ENCODE results near the gene PLEKHA6.

Gene PLEKHA6

DNA sequence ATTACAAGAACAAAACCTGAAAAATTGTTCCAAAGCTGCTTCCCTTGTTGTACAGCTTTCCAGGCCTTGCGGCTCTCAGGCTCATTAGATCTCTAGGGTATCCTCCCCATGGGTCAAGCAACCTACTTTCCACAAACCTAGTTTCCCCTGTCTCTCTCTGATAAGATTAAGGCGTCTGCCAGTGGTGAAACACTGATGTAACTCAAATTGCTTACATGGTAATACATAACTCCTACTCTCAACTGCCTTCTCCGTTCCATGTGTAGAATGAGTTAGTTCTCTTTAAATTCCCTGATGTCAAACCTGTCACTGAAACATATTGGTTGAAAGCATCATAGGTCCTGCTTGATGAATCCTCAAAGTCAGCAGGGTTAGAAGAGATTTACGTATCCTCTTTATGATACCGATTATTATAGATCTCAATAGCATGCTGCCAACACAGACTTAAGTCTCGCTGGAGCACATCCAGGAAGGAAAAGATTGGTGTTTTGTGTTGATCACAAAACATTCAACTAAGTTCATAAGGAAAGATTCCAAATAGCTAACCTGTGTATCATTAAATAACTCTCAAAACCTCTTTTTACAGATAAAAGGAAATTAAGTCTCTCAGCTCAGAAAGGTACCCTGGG is 41.3 kb upstream of the PLEKHA6 start:
- Histone ChIP-seq H3K9ac (ENCODE audit: low read depth, low read length) (no peak overlapping the region), H3K27me3 (ENCODE audit: control insufficient read depth, insufficient read depth, low read length) (no peaks in the 10 kb centered on the region), H3K9me3 (ENCODE audit: control insufficient read depth, insufficient read depth, low read length) (no peaks in the 10 kb centered on the region), H3K4me1 (ENCODE audit: control insufficient read depth, insufficient read depth, low read length) (no peaks in the 10 kb centered on the region), H3K27ac (ENCODE audit: low read depth, low read length) (no peak overlapping the region), H3K4me3 (ENCODE audit: low read depth, low read length) (no peak overlapping the region), H3K36me3 (ENCODE audit: control insufficient read depth, insufficient read depth, low read length) (peaks cover 71% of the 10 kb centered on the region)

DNA sequence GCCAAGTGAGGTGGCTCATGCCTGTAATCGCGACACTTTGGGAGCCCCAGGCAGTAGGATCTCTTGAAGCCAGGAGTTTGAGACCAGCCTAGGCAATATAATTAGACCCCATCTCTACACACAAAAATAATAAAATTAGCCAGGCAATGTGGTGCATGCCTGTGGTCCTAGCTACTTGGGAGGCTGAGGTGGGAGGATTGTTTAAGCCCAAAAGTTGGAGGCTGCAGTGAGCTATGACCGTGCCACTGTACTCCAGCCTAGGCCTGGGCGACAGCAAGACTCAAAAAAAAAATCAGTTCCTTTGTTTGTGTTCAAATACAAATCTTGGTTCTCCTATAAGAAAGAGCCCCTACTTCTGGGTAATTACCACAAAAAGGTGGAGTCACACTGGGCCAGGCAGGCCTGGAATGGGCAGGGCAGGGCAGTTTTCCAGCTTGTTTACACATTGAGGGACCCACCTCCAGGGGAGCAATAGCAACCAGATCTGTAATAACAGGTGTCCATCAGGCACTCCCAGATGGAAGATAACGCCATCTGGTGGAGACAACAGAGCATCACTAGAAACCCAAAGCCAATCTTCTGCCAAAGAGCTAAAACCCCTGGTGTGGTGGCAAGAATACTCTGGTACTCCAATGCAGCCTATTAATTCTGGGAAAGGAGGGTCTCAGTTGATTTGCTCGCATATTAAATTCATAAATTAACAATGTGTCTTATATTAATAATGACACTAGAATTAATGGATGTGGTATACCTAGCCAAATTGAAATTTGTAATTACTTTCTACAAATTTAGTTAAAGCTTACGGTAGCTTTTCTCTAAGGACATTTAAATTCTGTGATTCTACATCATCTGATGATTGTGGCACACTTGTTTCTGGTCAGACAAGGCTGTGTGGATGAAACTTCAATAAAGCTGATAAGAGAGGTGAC is 38.7 kb upstream of the PLEKHA6 start:
- H3K27ac ChIP-seq (ENCODE audit: low read depth, low read length), result no peak overlapping the region
- no peak overlapping the region for H3K4me3 ChIP-seq (ENCODE audit: low read depth, low read length)
- H3K9ac ChIP-seq (ENCODE audit: low read depth, low read length), result no peak overlapping the region
- H3K27me3 ChIP-seq (ENCODE audit: control insufficient read depth, insufficient read depth, low read length), result no peaks in the 10 kb centered on the region
- no peaks in the 10 kb centered on the region for H3K9me3 ChIP-seq (ENCODE audit: control insufficient read depth, insufficient read depth, low read length)
- peaks cover 46% of the 10 kb centered on the region for H3K36me3 ChIP-seq (ENCODE audit: control insufficient read depth, insufficient read depth, low read length)
- H3K4me1 ChIP-seq (ENCODE audit: control insufficient read depth, insufficient read depth, low read length), result no peaks in the 10 kb centered on the region

DNA sequence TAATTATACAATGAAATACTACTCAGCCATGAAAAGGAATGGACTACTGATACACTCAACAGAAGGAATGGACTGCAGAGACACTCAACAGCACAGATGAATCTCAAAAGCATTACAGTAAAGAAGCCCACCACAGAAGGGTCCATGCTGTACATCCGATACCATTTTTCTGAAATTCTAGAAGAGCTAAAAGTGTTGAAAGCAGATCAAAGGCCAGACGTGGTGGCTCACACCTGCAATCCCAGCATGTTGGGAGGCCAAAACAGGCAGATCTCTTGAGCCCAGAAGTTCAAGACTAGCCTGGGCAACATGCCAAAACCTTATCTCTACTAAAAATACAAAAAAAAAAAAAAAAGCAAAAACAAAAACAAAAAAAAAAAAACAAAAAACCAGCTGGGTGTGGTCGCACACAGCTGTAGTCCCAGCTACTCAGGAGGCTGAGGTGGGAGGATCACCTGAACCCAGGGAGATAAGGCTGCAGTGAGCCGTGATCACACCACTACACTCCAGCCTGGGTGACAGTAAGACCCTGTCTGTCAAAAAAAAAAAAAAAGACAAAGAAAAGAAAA is 36.4 kb upstream of the PLEKHA6 start:
- H3K9ac ChIP-seq (ENCODE audit: low read depth, low read length), result no peak overlapping the region
- no peak overlapping the region for H3K27ac ChIP-seq (ENCODE audit: low read depth, low read length)
- H3K4me1 ChIP-seq (ENCODE audit: control insufficient read depth, insufficient read depth, low read length), result no peaks in the 10 kb centered on the region
- no peak overlapping the region for H3K4me3 ChIP-seq (ENCODE audit: low read depth, low read length)
- H3K36me3 ChIP-seq (ENCODE audit: control insufficient read depth, insufficient read depth, low read length), result peaks cover 30% of the 10 kb centered on the region; the same call in 1 of the 2 replicates
- H3K27me3 ChIP-seq (ENCODE audit: control insufficient read depth, insufficient read depth, low read length), result no peaks in the 10 kb centered on the region
- H3K9me3 ChIP-seq (ENCODE audit: control insufficient read depth, insufficient read depth, low read length), result no peaks in the 10 kb centered on the region

DNA sequence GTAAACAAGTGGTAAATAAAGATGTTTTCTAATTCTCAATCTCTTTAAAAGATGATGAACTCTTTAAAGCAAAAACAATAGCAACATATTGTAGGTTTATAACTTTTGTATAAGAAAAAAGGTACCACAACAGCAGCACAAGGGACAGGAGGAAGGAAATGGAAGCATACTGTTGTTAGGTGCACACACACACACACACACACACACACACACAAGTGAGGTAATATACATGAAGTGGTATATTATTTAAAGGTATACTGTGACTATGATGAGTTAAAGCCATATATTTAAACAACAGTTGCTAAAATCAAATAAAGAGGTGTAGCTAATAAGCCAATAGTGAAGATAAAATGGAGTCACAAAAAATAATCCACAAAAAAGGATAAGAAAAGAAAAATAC is 31.9 kb upstream of the PLEKHA6 start:
- H3K4me1 ChIP-seq (ENCODE audit: control insufficient read depth, insufficient read depth, low read length), result no peaks in the 10 kb centered on the region
- H3K4me3 ChIP-seq (ENCODE audit: low read depth, low read length), result no peak overlapping the region
- no peaks in the 10 kb centered on the region for H3K9me3 ChIP-seq (ENCODE audit: control insufficient read depth, insufficient read depth, low read length)
- H3K27ac ChIP-seq (ENCODE audit: low read depth, low read length), result no peak overlapping the region
- no peak overlapping the region for H3K9ac ChIP-seq (ENCODE audit: low read depth, low read length)
- H3K36me3 ChIP-seq (ENCODE audit: control insufficient read depth, insufficient read depth, low read length), result 0 out of 2 replicates have a peak, but pooled peaks cover 1% of the 10 kb centered on the region
- no peaks in the 10 kb centered on the region for H3K27me3 ChIP-seq (ENCODE audit: control insufficient read depth, insufficient read depth, low read length)

DNA sequence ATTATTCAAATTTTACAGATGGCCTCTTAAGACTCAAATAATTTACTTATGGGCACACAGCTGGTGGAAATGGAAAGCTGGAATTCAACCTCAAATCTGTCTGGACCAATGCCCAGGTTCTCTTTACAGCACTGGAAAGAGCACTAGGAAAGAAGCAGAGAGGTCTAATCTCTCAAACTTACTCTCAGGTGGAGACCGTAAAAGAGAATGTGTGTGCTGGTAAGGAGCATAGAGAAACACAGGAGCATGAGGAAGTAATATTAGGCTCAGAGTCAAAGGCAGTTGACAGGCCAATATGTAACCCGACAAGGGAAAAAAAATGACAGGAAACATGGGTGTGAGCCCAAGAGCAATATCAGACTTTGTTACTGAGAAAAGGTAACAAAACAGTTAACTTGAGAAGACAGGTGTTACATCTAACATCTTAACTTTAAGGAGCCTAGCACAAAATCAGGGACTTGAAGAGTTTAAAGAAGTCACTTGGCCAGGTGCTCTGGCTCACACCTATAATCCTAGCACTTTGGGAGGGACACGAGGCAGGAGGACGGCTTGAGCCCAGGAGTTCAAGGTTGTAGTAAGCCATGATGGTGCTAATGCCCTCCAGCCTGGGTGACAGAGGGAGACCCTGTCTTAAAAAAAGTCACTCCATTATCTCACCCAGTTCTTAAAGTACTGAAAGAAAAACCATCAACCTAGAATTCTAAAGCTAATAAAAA is 31.2 kb upstream of the PLEKHA6 start:
- no peaks in the 10 kb centered on the region for H3K4me1 ChIP-seq (ENCODE audit: control insufficient read depth, insufficient read depth, low read length)
- no peaks in the 10 kb centered on the region for H3K9me3 ChIP-seq (ENCODE audit: control insufficient read depth, insufficient read depth, low read length)
- H3K4me3 ChIP-seq (ENCODE audit: low read depth, low read length), result no peak overlapping the region
- no peak overlapping the region for H3K9ac ChIP-seq (ENCODE audit: low read depth, low read length)
- H3K27ac ChIP-seq (ENCODE audit: low read depth, low read length), result no peak overlapping the region
- H3K27me3 ChIP-seq (ENCODE audit: control insufficient read depth, insufficient read depth, low read length), result no peaks in the 10 kb centered on the region
- no peaks in the 10 kb centered on the region for H3K36me3 ChIP-seq (ENCODE audit: control insufficient read depth, insufficient read depth, low read length)

DNA sequence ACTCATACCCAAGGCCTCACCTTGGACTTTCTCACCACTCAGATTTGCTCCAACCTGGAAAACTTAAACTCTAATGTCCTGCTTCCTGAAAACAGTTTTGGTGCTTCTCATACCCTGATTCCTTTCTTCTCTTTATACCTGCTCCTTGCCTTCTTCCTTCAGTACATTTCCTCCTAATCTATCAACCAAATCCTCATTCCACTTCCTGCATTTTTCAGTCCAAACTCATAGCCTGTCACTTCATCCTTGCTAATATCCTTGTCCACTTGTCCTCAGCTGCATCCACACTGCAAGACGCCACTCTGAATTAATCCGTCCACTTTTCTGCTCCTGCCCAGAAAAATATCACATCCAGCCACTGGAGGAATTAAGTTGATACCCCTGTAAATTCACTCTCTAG is 26.0 kb upstream of the PLEKHA6 start:
- H3K36me3 ChIP-seq (ENCODE audit: control insufficient read depth, insufficient read depth, low read length), result no peaks in the 10 kb centered on the region
- H3K4me1 ChIP-seq (ENCODE audit: control insufficient read depth, insufficient read depth, low read length), result no peaks in the 10 kb centered on the region
- H3K27me3 ChIP-seq (ENCODE audit: control insufficient read depth, insufficient read depth, low read length), result peaks cover 2% of the 10 kb centered on the region; the same call in 1 of the 2 replicates
- H3K27ac ChIP-seq (ENCODE audit: low read depth, low read length), result no peak overlapping the region
- no peaks in the 10 kb centered on the region for H3K9me3 ChIP-seq (ENCODE audit: control insufficient read depth, insufficient read depth, low read length)
- H3K9ac ChIP-seq (ENCODE audit: low read depth, low read length), result no peak overlapping the region
- H3K4me3 ChIP-seq (ENCODE audit: low read depth, low read length), result no peak overlapping the region

DNA sequence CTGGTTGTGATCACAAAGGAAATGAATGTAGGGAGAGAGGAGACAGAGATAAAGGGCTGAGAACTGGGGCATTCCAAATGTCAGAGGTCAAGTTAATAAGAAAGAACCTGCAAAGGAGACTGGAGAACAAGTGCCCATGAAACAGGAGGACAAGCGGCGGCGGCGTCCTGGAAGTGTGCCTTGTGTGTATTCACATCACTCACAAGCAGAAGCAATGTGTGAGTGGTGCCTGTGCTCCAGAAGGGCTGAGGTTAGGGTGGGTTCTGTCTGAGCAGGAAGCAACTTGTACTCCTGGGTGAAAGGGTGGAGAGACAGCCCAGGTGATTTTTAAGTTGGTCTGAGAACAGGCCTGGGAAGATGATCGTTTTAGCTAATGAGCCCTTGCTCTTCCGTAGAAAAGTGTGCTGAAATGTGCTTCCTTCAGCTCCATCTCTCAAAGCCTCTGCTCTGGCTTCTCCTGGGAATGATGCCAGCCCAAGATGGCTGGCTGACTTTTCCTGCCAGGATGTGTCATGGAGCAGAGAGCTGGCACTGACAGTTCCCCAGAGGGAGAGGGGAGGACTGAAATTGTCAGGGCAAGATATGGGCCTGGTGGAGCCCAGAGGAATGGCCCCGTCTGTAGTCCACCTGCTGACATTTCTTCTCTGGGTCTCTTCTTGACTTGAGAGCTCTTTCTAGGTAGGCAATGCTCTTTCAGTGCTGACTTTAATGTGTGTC is 25.1 kb upstream of the PLEKHA6 start:
- Histone ChIP-seq H3K4me3 (ENCODE audit: low read depth, low read length) (no peak overlapping the region), H3K27ac (ENCODE audit: low read depth, low read length) (no peak overlapping the region), H3K36me3 (ENCODE audit: control insufficient read depth, insufficient read depth, low read length) (no peaks in the 10 kb centered on the region), H3K27me3 (ENCODE audit: control insufficient read depth, insufficient read depth, low read length) (peaks cover 12% of the 10 kb centered on the region), H3K9me3 (ENCODE audit: control insufficient read depth, insufficient read depth, low read length) (no peaks in the 10 kb centered on the region), H3K4me1 (ENCODE audit: control insufficient read depth, insufficient read depth, low read length) (no peaks in the 10 kb centered on the region), H3K9ac (ENCODE audit: low read depth, low read length) (no peak overlapping the region)

DNA sequence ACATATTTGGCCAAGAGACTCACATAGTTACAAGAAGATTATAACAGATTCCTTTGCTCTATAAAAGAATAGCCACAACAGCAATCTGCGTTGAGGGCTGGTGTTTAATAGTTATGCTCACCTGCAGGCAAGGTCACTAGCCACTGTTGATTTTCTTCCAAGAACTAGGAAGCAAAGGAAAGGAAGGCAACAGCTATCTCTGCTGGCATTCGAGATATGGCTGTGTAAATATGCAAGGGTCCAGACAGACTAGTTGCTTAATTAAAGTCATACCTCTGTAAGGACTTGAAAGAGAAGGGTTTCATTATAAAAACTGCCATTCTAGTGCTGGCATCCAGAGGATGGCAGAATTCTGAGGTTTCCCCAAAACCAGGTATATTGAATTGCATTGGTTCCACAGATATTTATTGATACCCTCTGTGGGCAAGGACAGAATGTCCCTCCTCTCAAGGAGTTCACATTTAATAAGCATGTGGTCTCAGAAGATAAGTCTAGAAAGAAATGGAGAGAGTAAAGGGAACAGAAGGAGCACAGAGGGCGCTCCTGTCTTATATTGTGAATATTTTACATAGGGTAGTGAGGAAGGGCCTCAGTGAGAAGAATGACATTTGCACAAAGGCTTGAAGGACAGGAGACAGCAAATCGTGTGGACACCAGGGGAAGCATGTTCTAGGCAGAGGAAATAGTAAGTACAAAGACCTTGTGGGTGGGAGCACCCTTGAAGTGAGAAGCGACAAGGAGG is 23.6 kb upstream of the PLEKHA6 start:
- Histone ChIP-seq H3K27ac (ENCODE audit: low read depth, low read length) (no peak overlapping the region), H3K9ac (ENCODE audit: low read depth, low read length) (no peak overlapping the region), H3K36me3 (ENCODE audit: control insufficient read depth, insufficient read depth, low read length) (no peaks in the 10 kb centered on the region), H3K9me3 (ENCODE audit: control insufficient read depth, insufficient read depth, low read length) (no peaks in the 10 kb centered on the region), H3K27me3 (ENCODE audit: control insufficient read depth, insufficient read depth, low read length) (peaks cover 22% of the 10 kb centered on the region), H3K4me3 (ENCODE audit: low read depth, low read length) (no peak overlapping the region), H3K4me1 (ENCODE audit: control insufficient read depth, insufficient read depth, low read length) (0 out of 2 replicates have a peak, but pooled peaks cover 2% of the 10 kb centered on the region)

DNA sequence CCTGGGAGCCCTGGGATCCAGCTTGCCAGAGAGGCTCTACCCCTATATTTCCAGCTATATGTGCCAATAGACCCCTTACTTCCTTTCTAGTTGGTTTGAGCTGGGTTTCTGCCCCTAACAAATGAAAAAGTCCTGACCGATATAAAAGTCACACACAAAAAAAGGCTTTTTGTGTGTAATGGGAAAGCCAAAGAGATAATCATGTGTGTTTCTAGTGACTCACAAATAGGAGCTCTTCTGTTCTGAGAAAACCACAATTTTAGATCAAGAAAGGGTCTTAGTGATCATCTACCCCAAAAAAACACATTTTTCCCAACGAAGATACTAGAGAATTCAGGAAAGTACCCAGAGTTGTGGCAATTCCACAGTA is 23.0 kb upstream of the PLEKHA6 start:
- Histone ChIP-seq H3K9ac (ENCODE audit: low read depth, low read length) (no peak overlapping the region), H3K27ac (ENCODE audit: low read depth, low read length) (no peak overlapping the region), H3K36me3 (ENCODE audit: control insufficient read depth, insufficient read depth, low read length) (no peaks in the 10 kb centered on the region), H3K4me3 (ENCODE audit: low read depth, low read length) (no peak overlapping the region), H3K9me3 (ENCODE audit: control insufficient read depth, insufficient read depth, low read length) (no peaks in the 10 kb centered on the region), H3K4me1 (ENCODE audit: control insufficient read depth, insufficient read depth, low read length) (0 out of 2 replicates have a peak, but pooled peaks cover 2% of the 10 kb centered on the region), H3K27me3 (ENCODE audit: control insufficient read depth, insufficient read depth, low read length) (peaks cover 28% of the 10 kb centered on the region)
